Mesothelial cell of epicardium (in vitro differentiated cells): ENCODE measurements around the gene PAOX. TPM values are rescaled to one million over a fixed set of nuclear protein-coding genes. Genes with fewer than 3 reads are reported as not detected.

Source experiments
- DNase-seq, 2 experiments: peaks; one replicate each; pipeline ENCODE4 v3.0.0; 2021; ENCODE audit warnings: low spot score in 2 of 2; ENCODE audit not compliant: unreplicated experiment in 2 of 2
- H3K27ac Mint-ChIP-seq: 2 replicates; pipeline ENCODE4 v1.8.0; 2021; ENCODE audit warnings: mixed read lengths
- H3K27me3 Mint-ChIP-seq: 2 replicates; pipeline ENCODE4 v1.8.0; 2021; ENCODE audit warnings: low read depth, mixed read lengths
- H3K36me3 Mint-ChIP-seq: 2 replicates; pipeline ENCODE4 v1.8.0; 2021; ENCODE audit warnings: mixed read lengths
- H3K4me1 Mint-ChIP-seq: 2 replicates; pipeline ENCODE4 v1.8.0; 2021; ENCODE audit warnings: mixed read lengths
- H3K4me3 Mint-ChIP-seq: 2 replicates; pipeline ENCODE4 v1.8.0; 2021; ENCODE audit warnings: mild to moderate bottlenecking, moderate library complexity, mixed read lengths
- H3K9me3 Mint-ChIP-seq: 2 replicates; pipeline ENCODE4 v1.8.0; 2021; ENCODE audit warnings: mixed read lengths
- CTCF ChIP-seq: fragments of 200-600 bp; sonication (generic); IDR thresholded peaks from one replicate; pipeline ENCODE4 v1.5.0; 2021; ENCODE audit warnings: antibody characterized with exemption; ENCODE audit not compliant: unreplicated experiment
- total RNA-seq: library from RNA; stranded (reverse); gene quantifications from 3 replicates; pipeline ENCODE4 v1.2.1, GENCODE V29; 2021

The PAOX gene
- total RNA-seq, 1 donor from 2014 or later = 7.5 TPM

- Mint-ChIP-seq H3K27me3 (peaks cover 20% of the 10 kb centered on the region), H3K27ac (no peak overlapping the region), H3K36me3 (peaks cover 31% of the 10 kb centered on the region), H3K4me3 (no peak overlapping the region), H3K9me3 (peaks cover 14% of the 10 kb centered on the region), H3K4me1 (no peaks in the 10 kb centered on the region)
- no peak for DNase-seq
- no peak for TF ChIP-seq CTCF
These were observed 39.4 kb downstream of the PAOX start for GRCh38 chr10:133418289-133418993.

GRCh38 chr10:133419211-133419950 is 40.3 kb downstream of the PAOX start:
- Mint-ChIP-seq H3K9me3 (peaks cover 12% of the 10 kb centered on the region), H3K27me3 (peaks cover 23% of the 10 kb centered on the region), H3K36me3 (peaks cover 26% of the 10 kb centered on the region), H3K4me1 (no peaks in the 10 kb centered on the region), H3K27ac (no peak overlapping the region), H3K4me3 (no peak overlapping the region)
- DNase-seq = no peak
- no peak for TF ChIP-seq CTCF

- Mint-ChIP-seq H3K9me3 (peaks cover 12% of the 10 kb centered on the region), H3K4me1 (no peaks in the 10 kb centered on the region), H3K4me3 (no peak overlapping the region), H3K27ac (no peak overlapping the region), H3K36me3 (peaks cover 23% of the 10 kb centered on the region), H3K27me3 (peaks cover 23% of the 10 kb centered on the region)
- no peak for TF ChIP-seq CTCF
- no peak for DNase-seq
These were observed 41.0 kb downstream of the PAOX start for GRCh38 chr10:133420028-133420427.

- no peak for DNase-seq
- no peak for TF ChIP-seq CTCF
- peaks cover 23% of the 10 kb centered on the region for H3K27me3 Mint-ChIP-seq
- H3K4me3 Mint-ChIP-seq = no peak overlapping the region
- H3K36me3 Mint-ChIP-seq = peaks cover 18% of the 10 kb centered on the region
- H3K9me3 Mint-ChIP-seq = peaks cover 7% of the 10 kb centered on the region
- no peaks in the 10 kb centered on the region for H3K4me1 Mint-ChIP-seq
- H3K27ac Mint-ChIP-seq = no peak overlapping the region
These were observed 41.5 kb downstream of the PAOX start for GRCh38 chr10:133420579-133420978.

- no peak for DNase-seq
- no peaks in the 10 kb centered on the region for H3K9me3 Mint-ChIP-seq
- H3K27me3 Mint-ChIP-seq = peaks cover 23% of the 10 kb centered on the region
- peaks cover 12% of the 10 kb centered on the region for H3K36me3 Mint-ChIP-seq
- H3K4me3 Mint-ChIP-seq = no peak overlapping the region
- H3K27ac Mint-ChIP-seq = no peak overlapping the region
- no peaks in the 10 kb centered on the region for H3K4me1 Mint-ChIP-seq
- TF ChIP-seq CTCF = no peak
These were observed 42.5 kb downstream of the PAOX start for GRCh38 chr10:133421336-133422222.
